ENCODE data around the gene GRN. TPM values are rescaled to one million over a fixed set of nuclear protein-coding genes. Genes with fewer than 3 reads are reported as not detected.

GRN gene
- total RNA-seq, 4 donors from 2014 or later = 101 to 178 (median 120) TPM

DNA sequence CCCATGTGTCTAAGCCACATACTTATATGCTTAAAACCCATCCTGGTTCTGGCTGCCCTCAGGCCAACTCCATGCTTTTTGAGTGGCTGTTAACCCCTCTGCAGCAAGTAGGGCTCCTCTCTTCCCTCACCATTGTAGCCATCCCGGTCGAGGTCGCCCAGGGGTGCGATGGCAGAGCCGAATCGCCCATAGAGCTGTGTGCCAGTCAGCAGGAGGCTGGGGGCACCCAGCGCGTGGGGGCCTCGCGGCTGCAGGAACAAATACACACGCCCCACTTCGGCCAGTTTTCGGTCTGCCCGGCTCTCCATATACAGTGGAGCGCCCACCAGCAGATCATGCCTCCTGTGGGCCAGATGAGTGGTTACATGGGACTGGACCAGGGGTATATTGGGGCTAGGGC lies 38.3 kb downstream of the GRN start:
- H3K36me3 ChIP-seq = no peaks in the 10 kb centered on the region
- H3K9me3 ChIP-seq = no peaks in the 10 kb centered on the region
- H3K27me3 ChIP-seq = no peaks in the 10 kb centered on the region
- DNase-seq = no peak
- no peak overlapping the region for H3K27ac ChIP-seq
- no peak overlapping the region for H3K4me3 ChIP-seq
- H3K4me1 ChIP-seq = no peaks in the 10 kb centered on the region
- no peak for TF ChIP-seq CTCF (IDR thresholded peaks at IDR 0.05)
- TF ChIP-seq POLR2A (IDR thresholded peaks at IDR 0.05) = no peak
- intact Hi-C loops (cut with DNase I; ENCODE audit: low total_unique reads) = no loop called here

- no peaks in the 10 kb centered on the region for H3K27me3 ChIP-seq
- no peak for DNase-seq
- intact Hi-C loops (cut with DNase I; ENCODE audit: low total_unique reads) = no loop called here
These were observed 38.8 kb downstream of the GRN start for GRCh38 chr17:44383861-44384260.

DNA sequence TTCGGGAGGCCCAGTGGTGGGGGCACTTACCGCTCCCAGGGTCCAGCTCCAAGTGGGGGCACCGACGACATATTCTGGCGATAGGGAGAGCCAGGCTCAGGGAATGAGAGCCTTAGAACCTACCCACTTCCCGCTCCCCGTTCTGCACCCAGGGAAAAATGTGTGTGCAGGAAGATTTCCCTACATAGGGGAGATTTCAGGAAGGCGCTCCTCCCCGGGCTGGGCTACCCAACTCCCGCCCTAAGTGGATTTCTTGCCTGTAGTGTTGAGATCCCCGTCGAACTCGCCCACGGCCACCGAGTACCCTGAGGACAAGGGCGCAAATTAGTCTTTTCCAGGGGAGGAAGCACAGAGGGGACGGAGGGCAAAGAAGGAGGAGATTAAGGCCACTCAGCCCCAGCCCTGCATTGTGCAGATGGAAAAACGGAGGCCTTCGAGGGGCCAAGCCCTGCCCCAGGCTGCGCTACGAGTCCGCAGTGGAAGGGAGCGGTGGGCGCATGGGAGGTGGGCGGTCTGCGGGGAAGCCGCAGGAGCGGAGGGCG lies 39.2 kb downstream of the GRN start:
- H3K27me3 ChIP-seq = no peaks in the 10 kb centered on the region
- no peaks in the 10 kb centered on the region for H3K36me3 ChIP-seq
- no peaks in the 10 kb centered on the region for H3K4me1 ChIP-seq
- TF ChIP-seq CTCF (IDR thresholded peaks at IDR 0.05) (no peak), POLR2A (IDR thresholded peaks at IDR 0.05) (no peak)
- intact Hi-C loops (cut with DNase I; ENCODE audit: low total_unique reads) = no loop called here
- H3K4me3 ChIP-seq = peak overlapping the region in 1 of 2 donors; percentile 45
- DNase-seq = no peak
- no peak overlapping the region for H3K27ac ChIP-seq
- no peaks in the 10 kb centered on the region for H3K9me3 ChIP-seq

More at GRCh38 chr17:44383861-44384260, 38.8 kb downstream of the GRN start:
- no peaks in the 10 kb centered on the region for H3K36me3 ChIP-seq
- no peaks in the 10 kb centered on the region for H3K4me1 ChIP-seq
- H3K4me3 ChIP-seq = no peak overlapping the region
- H3K9me3 ChIP-seq = no peaks in the 10 kb centered on the region
- no peak overlapping the region for H3K27ac ChIP-seq
- TF ChIP-seq POLR2A (IDR thresholded peaks at IDR 0.05) = no peak
- TF ChIP-seq CTCF (IDR thresholded peaks at IDR 0.05) = no peak

DNA sequence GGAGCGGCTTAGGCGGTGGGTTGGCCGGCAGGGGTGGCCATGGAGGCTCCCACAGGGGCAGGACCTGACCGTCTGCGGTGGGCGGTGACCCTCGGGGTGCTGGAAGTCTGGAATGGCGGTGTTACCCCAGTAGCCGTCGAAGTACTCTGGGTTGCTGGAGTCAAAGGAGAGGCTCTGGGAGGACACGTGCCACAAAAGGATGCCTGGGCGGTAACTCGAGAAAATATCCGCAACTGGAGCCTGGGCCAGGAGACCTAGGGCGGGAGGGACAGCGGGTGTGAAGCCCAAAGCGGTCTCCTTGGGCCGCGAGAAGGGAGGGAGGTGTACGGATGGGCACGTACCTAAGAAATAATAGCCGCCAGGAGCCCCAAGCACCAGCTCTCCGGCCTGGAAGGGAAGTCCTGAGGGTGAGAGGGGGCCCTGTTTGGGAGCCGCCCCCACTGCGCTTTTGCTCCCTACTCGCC lies 39.8 kb downstream of the GRN start:
- no peak for DNase-seq
- no peaks in the 10 kb centered on the region for H3K36me3 ChIP-seq
- H3K9me3 ChIP-seq = no peaks in the 10 kb centered on the region
- peak overlapping the region; percentile 35 to 45 for H3K4me3 ChIP-seq
- peak overlapping the region in 1 of 2 donors; percentile 34 for H3K27ac ChIP-seq
- no peaks in the 10 kb centered on the region for H3K4me1 ChIP-seq
- intact Hi-C loops (cut with DNase I; ENCODE audit: low total_unique reads) = no loop called here
- TF ChIP-seq CTCF (IDR thresholded peaks at IDR 0.05) (no peak), POLR2A (IDR thresholded peaks at IDR 0.05) (no peak)
- H3K27me3 ChIP-seq = no peaks in the 10 kb centered on the region

GRCh38 chr17:44385287-44386181 lies 40.4 kb downstream of the GRN start:
- H3K36me3 ChIP-seq = no peaks in the 10 kb centered on the region
- no peaks in the 10 kb centered on the region for H3K27me3 ChIP-seq
- H3K9me3 ChIP-seq = no peaks in the 10 kb centered on the region
- intact Hi-C loops (cut with DNase I; ENCODE audit: low total_unique reads) = no loop called here
- H3K4me1 ChIP-seq = no peaks in the 10 kb centered on the region
- peak overlapping the region; percentile 23 to 69 for H3K27ac ChIP-seq
- peak in 1 of 4 experiments; percentile 0 for TF ChIP-seq CTCF (IDR thresholded peaks at IDR 0.05)
- peak; percentile 28 to 68 for TF ChIP-seq POLR2A (IDR thresholded peaks at IDR 0.05)
- H3K4me3 ChIP-seq = peak overlapping the region; percentile 35 to 45
- peak; percentile 89 for DNase-seq
